HepG2 (cell line): ENCODE data around the gene COL4A2. TPM values are rescaled to one million over a fixed set of nuclear protein-coding genes. Genes with fewer than 3 reads are reported as not detected.

Experiments
- ATAC-seq: fragments of 200-7000 bp; cut with Tn5 transposase; 3 replicates; pipeline ENCODE4 v1.9.1; 2020; ENCODE audit warnings: mild to moderate bottlenecking, moderate library complexity
- BruUV-seq: library from RNA; stranded (reverse); fragments of 400-500 nt; replicated peaks from 2 replicates; lab custom pipeline; 2021; lab: Mats Ljungman, UMichigan
- CTCF ChIA-PET: fragments of 300-600 bp; formaldehyde crosslinking; extraction: SDS; loops from one replicate; lab custom pipeline; 2021; ENCODE audit warnings: low total read pairs, inconsistent platforms, low intra/inter-chr PET ratio; lab: Yijun Ruan, JAX
- POLR2A ChIA-PET: fragments of 350-600 bp; sonication (Branson Sonifier 250); formaldehyde crosslinking; loops from one replicate; lab custom pipeline; 2020; ENCODE audit warnings: antibody characterized with exemption, inconsistent platforms; lab: Yijun Ruan, JAX
- DNase-seq: peaks from one replicate; pipeline ENCODE4 v3.0.0-alpha.2; 2015; ENCODE audit warnings: low spot score
- FAIRE-seq: peaks from 3 replicates; lab custom pipeline; 2011; peaks lifted over from hg19 to GRCh38; lab: Jason Lieb, UNC
- H2AFZ ChIP-seq: one replicate; pipeline ENCODE4 v1.6.1; 2011; ENCODE audit warnings: low read length, inconsistent platforms
- H3K27ac ChIP-seq: fragments of 300-600 bp; 3 replicates; pipeline ENCODE4 v1.8.0; 2011; ENCODE audit warnings: mixed run types, mild to moderate bottlenecking, mixed read lengths, low read length, inconsistent platforms; ENCODE audit not compliant: insufficient read depth; ENCODE audit errors: extremely low read length
- H3K27me3 ChIP-seq, 2 experiments: fragments of 200-600 bp in 1 of 2; 2 replicates in 1 of 2; 3 replicates in 1 of 2; pipeline versions ENCODE4 v1.6.0 to v1.8.0; 2011; ENCODE audit warnings: low read length in 2 of 2, mild to moderate bottlenecking in 2 of 2, moderate library complexity in 2 of 2, inconsistent platforms in 1 of 2; ENCODE audit not compliant: insufficient read depth in 2 of 2, control insufficient read depth in 1 of 2
- H3K36me3 ChIP-seq, 2 experiments: fragments of 200-600 bp in 1 of 2; replicated peaks in 1 of 2; 2 replicates in 1 of 2; 3 replicates in 1 of 2; pipeline versions ENCODE4 v1.5.1 to v1.8.0; 2011; ENCODE audit warnings: low read length in 2 of 2, inconsistent platforms in 1 of 2; ENCODE audit not compliant: insufficient read depth in 2 of 2, control insufficient read depth in 1 of 2
- H3K4me1 ChIP-seq: 2 replicates; pipeline ENCODE4 v1.5.1; 2012; ENCODE audit warnings: low read length, inconsistent platforms; ENCODE audit not compliant: insufficient read depth
- H3K4me2 ChIP-seq: 2 replicates; pipeline ENCODE4 v1.6.0; 2011; ENCODE audit warnings: low read depth, low read length, inconsistent platforms
- H3K4me3 ChIP-seq, 3 experiments: fragments of 200-600 bp in 1 of 3; sonication (generic), shearing (Covaris generic) in 1 of 3; replicated peaks in 1 of 3; 2 replicates each; pipeline ENCODE4 v1.5.1; 2011 to 2016; ENCODE audit warnings: low read length in 3 of 3, inconsistent platforms in 2 of 3, low read depth in 2 of 3, mild to moderate bottlenecking in 2 of 3, control low read depth in 1 of 3, mixed read lengths in 1 of 3; ENCODE audit not compliant: insufficient read depth in 1 of 3
- H3K79me2 ChIP-seq: one replicate; pipeline ENCODE4 v1.6.1; 2011; ENCODE audit warnings: low read length, inconsistent platforms; ENCODE audit not compliant: insufficient read depth
- H3K9ac ChIP-seq: 2 replicates; pipeline ENCODE4 v1.6.0; 2011; ENCODE audit warnings: mild to moderate bottlenecking, low read depth, low read length, inconsistent platforms; ENCODE audit not compliant: insufficient read depth
- H3K9me3 ChIP-seq: 2 replicates; pipeline ENCODE4 v1.5.1; 2012; ENCODE audit warnings: mild to moderate bottlenecking, low read length
- H4K20me1 ChIP-seq: 2 replicates; pipeline ENCODE4 v1.6.0; 2011; ENCODE audit warnings: inconsistent platforms, mild to moderate bottlenecking, low read length, moderate library complexity; ENCODE audit not compliant: insufficient read depth
- AKNA ChIP-seq: sonication (generic); formaldehyde crosslinking; IDR thresholded peaks from 2 replicates; pipeline ENCODE4 v1.4.0; 2020; ENCODE audit warnings: missing genetic modification reagents, borderline replicate concordance
- GATA4 ChIP-seq: sonication (generic); IDR thresholded peaks from 2 replicates; pipeline ENCODE4 v1.6.1; 2016; ENCODE audit warnings: antibody characterized with exemption, low read depth, borderline replicate concordance
- HNRNPK ChIP-seq: fragments of 200-400 bp; formaldehyde crosslinking; IDR thresholded peaks from 2 replicates; pipeline ENCODE4 v1.6.1; 2018; ENCODE audit warnings: low read length, low read depth, moderate library complexity, mild to moderate bottlenecking; ENCODE audit not compliant: poor library complexity, severe bottlenecking
- NFRKB ChIP-seq: fragments of 450-650 bp; IDR thresholded peaks from 2 replicates; pipeline ENCODE4 v1.6.1; 2017
- NR2F6 ChIP-seq, 2 experiments: IDR thresholded peaks; 2 replicates each; pipeline ENCODE4 v1.6.1; 2016; ENCODE audit warnings: antibody characterized with exemption in 1 of 2, mild to moderate bottlenecking in 1 of 2
- RNF219 ChIP-seq: sonication (generic); formaldehyde crosslinking; IDR thresholded peaks from 2 replicates; pipeline ENCODE4 v1.5.0; 2020; ENCODE audit warnings: mild to moderate bottlenecking, missing genetic modification reagents
- WIZ ChIP-seq: sonication (generic); formaldehyde crosslinking; IDR thresholded peaks from 2 replicates; pipeline ENCODE4 v1.5.1; 2020; ENCODE audit warnings: mild to moderate bottlenecking, missing genetic modification reagents
- ZBTB7A ChIP-seq: sonication (generic); formaldehyde crosslinking; IDR thresholded peaks from 2 replicates; pipeline ENCODE4 v1.8.0; 2022; ENCODE audit warnings: mild to moderate bottlenecking, missing genetic modification reagents
- ZMAT3 ChIP-seq: sonication (generic); formaldehyde crosslinking; conservative IDR thresholded peaks from 2 replicates; pipeline ENCODE4 v1.7.0; 2021; ENCODE audit warnings: missing genetic modification reagents
- ZNF329 ChIP-seq: sonication (generic); formaldehyde crosslinking; IDR thresholded peaks from 2 replicates; pipeline ENCODE4 v1.9.0; 2021; ENCODE audit warnings: low read depth, mild to moderate bottlenecking, missing genetic modification reagents
- ZNF335 ChIP-seq: sonication (generic); formaldehyde crosslinking; IDR thresholded peaks from 2 replicates; pipeline ENCODE4 v1.4.0; 2020; ENCODE audit warnings: missing genetic modification reagents
- ZNF460 ChIP-seq: sonication (generic); formaldehyde crosslinking; IDR thresholded peaks from 2 replicates; pipeline ENCODE4 v1.5.1; 2020; ENCODE audit warnings: missing genetic modification reagents, mild to moderate bottlenecking, borderline replicate concordance
- ZNF674 ChIP-seq: sonication (generic); formaldehyde crosslinking; IDR thresholded peaks from 2 replicates; pipeline ENCODE4 v1.5.0; 2020; ENCODE audit warnings: low read depth, mild to moderate bottlenecking, missing genetic modification reagents
- ZNF891 ChIP-seq: sonication (generic); formaldehyde crosslinking; IDR thresholded peaks from 2 replicates; pipeline ENCODE4 v1.5.0; 2020; ENCODE audit warnings: mild to moderate bottlenecking, missing genetic modification reagents
- WGBS: methylation state at CpG from one replicate; pipeline ENCODE4 v1.1.6; 2017; ENCODE audit warnings: low lambda C conversion rate; 5-methylcytosine and 5-hydroxymethylcytosine counted together
- in situ Hi-C: cut with HindIII; loops from 2 replicates; pipeline ENCODE4 v1.10.0; 2017; ENCODE audit warnings: low pct_unique_long_range_greater_than_20kb; ENCODE audit not compliant: extremely low pct_ligation_motif_present
- intact Hi-C: fragments of 100-400 bp; cut with micrococcal nuclease; formaldehyde crosslinking; loops from one replicate; pipeline ENCODE4 v1.10.0; 2022; ENCODE audit not compliant: unreplicated experiment
- polyA plus RNA-seq, 8 experiments: library from polyadenylated mRNA; depleted of rRNA in 3 of 8; stranded (reverse) in 7 of 8; unstranded in 1 of 8; fragments of >200 nt; fragmentation: Illumina TruSeq in 4 of 8; extraction: Trizol in 4 of 8; gene quantifications; 2 replicates each; pipeline versions ENCODE4 v1.2.1 to v1.2.3, GENCODE V29; 2011 to 2016; ENCODE audit warnings: low read depth in 4 of 8, missing spikeins in 1 of 8, mixed read lengths in 1 of 8; ENCODE audit not compliant: insufficient read depth in 1 of 8
- total RNA-seq, 5 experiments: library from RNA; depleted of rRNA; stranded (reverse); fragments of >200 nt; fragmentation: Illumina TruSeq; extraction: Trizol; gene quantifications; 2 replicates each; pipeline ENCODE4 v1.2.3, GENCODE V29; 2016; ENCODE audit warnings: low read depth in 1 of 5

The COL4A2 gene
- total and polyA plus RNA-seq, 2 of the 13 experiments (the other 11 are each of a cell fraction or from before 2014, with no cell fraction given) = 0.22 to 1.9 TPM

DNA sequence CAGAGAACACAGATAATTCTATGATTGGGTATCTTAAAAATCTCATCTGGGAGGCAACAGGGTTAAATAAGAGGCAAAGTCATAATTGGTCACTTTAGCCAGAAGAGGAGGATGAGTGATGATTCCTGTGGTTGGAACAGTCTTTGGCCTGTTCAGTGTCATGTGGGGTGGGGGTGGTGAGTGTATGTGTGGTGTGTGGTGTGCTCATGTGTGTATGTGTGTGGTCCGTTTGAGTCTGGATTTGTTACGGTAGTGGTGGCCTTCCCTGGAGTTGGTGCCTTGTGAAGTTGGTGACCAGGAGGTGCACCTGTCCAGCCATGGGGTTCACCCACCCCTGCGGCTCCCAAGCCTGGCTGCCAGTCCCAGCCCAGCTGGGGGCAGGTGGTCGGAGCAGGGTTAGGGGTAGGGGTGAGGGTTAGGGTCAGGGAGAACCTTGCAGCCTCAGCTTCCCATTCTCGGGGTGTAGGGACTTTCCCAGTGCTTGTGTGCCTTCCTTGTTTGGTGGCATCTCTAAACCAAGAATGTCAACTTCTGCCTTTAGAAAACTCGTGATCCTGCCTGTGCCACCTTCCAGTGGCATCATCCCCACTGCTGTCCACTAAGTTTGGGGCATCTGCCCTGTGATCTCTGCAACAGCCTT is 156.9 kb downstream of the COL4A2 start (continued):
- TF ChIP-seq ZNF329 (CRISPR knock-in tag) = no peak
- no peak for TF ChIP-seq GATA4
- no peak for TF ChIP-seq RNF219 (CRISPR knock-in tag)
- no peak for TF ChIP-seq ZNF460
- no peak for TF ChIP-seq HNRNPK
- no peak for TF ChIP-seq ZNF335
- TF ChIP-seq ZNF674 (CRISPR knock-in tag) = no peak
- no peak for TF ChIP-seq ZMAT3 (CRISPR knock-in tag)
- no peak for TF ChIP-seq ZNF891 (CRISPR knock-in tag)

GRCh38 chr13:110464556-110465333 is 157.7 kb downstream of the COL4A2 start:
- no TSS peak for BruUV-seq
- intact Hi-C loops = no loop called here
- ATAC-seq (no peak), FAIRE-seq (no peak), DNase-seq (no peak)
- in situ Hi-C loops = no loop called here
- no peak overlapping the region for H3K4me2 ChIP-seq
- no peaks in the 10 kb centered on the region for H3K36me3 ChIP-seq
- no peak for TF ChIP-seq WIZ (CRISPR knock-in tag)
- no peak for TF ChIP-seq ZBTB7A (CRISPR knock-in tag)
- no peak for TF ChIP-seq NR2F6 (IDR thresholded peaks at IDR 0.05)
- no peak for TF ChIP-seq NR2F6 (CRISPR knock-in tag; IDR thresholded peaks at IDR 0.05)
- no peak for TF ChIP-seq NFRKB
- no peak for TF ChIP-seq AKNA
- POLR2A ChIA-PET = no interaction called here
- H3K9me3 ChIP-seq = no peaks in the 10 kb centered on the region
- 45% methylated on average over 13 of the region's 22 CpGs for WGBS
- H2AFZ ChIP-seq = no peak overlapping the region
- CTCF ChIA-PET = no interaction called here
- H3K4me1 ChIP-seq = no peaks in the 10 kb centered on the region
- no peaks in the 10 kb centered on the region for H3K79me2 ChIP-seq
- H3K4me3 ChIP-seq = no peak overlapping the region
- H4K20me1 ChIP-seq = no peaks in the 10 kb centered on the region
- H3K27me3 ChIP-seq = peaks cover 4 to 53% of the 10 kb centered on the region in 2 experiments
- H3K9ac ChIP-seq = no peak overlapping the region
- no peak overlapping the region for H3K27ac ChIP-seq
